HCT116 (cell line): ENCODE results near the gene LRIG1.

ENCODE experiments used
- CEBPB ChIP-seq: IDR thresholded peaks from 2 replicates; pipeline ENCODE4 v1.6.1; 2012; ENCODE audit warnings: low read depth
- CTCF ChIP-seq, 3 experiments: fragments of 200-600 bp in 1 of 3; sonication (generic) in 1 of 3; IDR thresholded peaks in 2 of 3; conservative IDR thresholded peaks in 1 of 3; 2 replicates each; pipeline ENCODE4 v1.5.1; 2012 to 2017; ENCODE audit warnings: low read depth in 2 of 3, low read length in 2 of 3, antibody characterized with exemption in 1 of 3, borderline replicate concordance in 1 of 3, control low read depth in 1 of 3, mild to moderate bottlenecking in 1 of 3, mixed read lengths in 1 of 3, mixed run types in 1 of 3, moderate library complexity in 1 of 3; ENCODE audit not compliant: insufficient read depth in 1 of 3
- EZH2 ChIP-seq: fragments of 200-600 bp; sonication (generic); IDR thresholded peaks from 2 replicates; pipeline ENCODE4 v1.6.1; 2017; ENCODE audit warnings: antibody characterized with exemption, mixed run types
- EZH2phosphoT487 ChIP-seq: fragments of 200-600 bp; IDR thresholded peaks from 2 replicates; pipeline ENCODE4 v1.6.1; 2018; ENCODE audit warnings: antibody characterized with exemption, borderline replicate concordance
- MAX ChIP-seq: IDR thresholded peaks from 2 replicates; pipeline ENCODE4 v1.6.1; 2012
- POLR2A ChIP-seq: IDR thresholded peaks from 2 replicates; pipeline ENCODE4 v1.7.0; 2011; ENCODE audit warnings: borderline replicate concordance; ENCODE audit not compliant: insufficient read depth, insufficient read length; ENCODE audit errors: extremely low read depth
- POLR2AphosphoS5 ChIP-seq: IDR thresholded peaks from 2 replicates; pipeline ENCODE4 v1.6.1; 2011; ENCODE audit warnings: mild to moderate bottlenecking, low read depth, low read length, moderate library complexity
- YY1 ChIP-seq: IDR thresholded peaks from 2 replicates; pipeline ENCODE4 v1.6.1; 2011; ENCODE audit warnings: low read length, low read depth, moderate library complexity, mild to moderate bottlenecking; ENCODE audit not compliant: insufficient replicate concordance; ENCODE audit errors: extremely low read depth
- ZBTB33 ChIP-seq: IDR thresholded peaks from 2 replicates; pipeline ENCODE4 v1.6.1; 2011; ENCODE audit warnings: mild to moderate bottlenecking, low read length, moderate library complexity; ENCODE audit not compliant: insufficient replicate concordance; ENCODE audit errors: extremely low read depth
- ZNF274 ChIP-seq: fragments of 200-500 bp; sonication (Bioruptor generic); IDR thresholded peaks from 2 replicates; pipeline ENCODE4 v1.6.1; 2014; ENCODE audit warnings: mild to moderate bottlenecking, low read depth, low read length, inconsistent platforms

- TF ChIP-seq CTCF (IDR thresholded peaks at IDR 0.05 in 2 of 3, conservative IDR thresholded peaks at IDR 0.05 in 1 of 3; ENCODE audit: borderline replicate concordance in 1 of 3, insufficient read depth in 1 of 3, low read depth in 2 of 3, low read length in 2 of 3): no peak
- TF ChIP-seq ZBTB33: no peak
- no peak for TF ChIP-seq POLR2AphosphoS5
- TF ChIP-seq EZH2phosphoT487: no peak
- TF ChIP-seq YY1: no peak
- TF ChIP-seq POLR2A: no peak
- no peak for TF ChIP-seq MAX
- no peak for TF ChIP-seq CEBPB
- no peak for TF ChIP-seq EZH2
- no peak for TF ChIP-seq ZNF274
Measured at GRCh38 chr3:66354001-66354400, 146.8 kb downstream of the LRIG1 start.
